Ishikawa (cell line): ENCODE measurements around the gene TRIO.

Experiments
- CEBPB ChIP-seq: IDR thresholded peaks from 2 replicates; pipeline ENCODE4 v1.6.1; 2012
- CREB1 ChIP-seq: IDR thresholded peaks from 2 replicates; pipeline ENCODE4 v1.6.1; 2012; ENCODE audit warnings: low read depth
- EP300 ChIP-seq: IDR thresholded peaks from 2 replicates; pipeline ENCODE4 v1.6.1; 2012; ENCODE audit warnings: borderline replicate concordance
- NFIC ChIP-seq: IDR thresholded peaks from 2 replicates; pipeline ENCODE4 v1.6.1; 2012
- RAD21 ChIP-seq: IDR thresholded peaks from 2 replicates; pipeline ENCODE4 v1.6.1; 2012; ENCODE audit warnings: low read depth
- TAF1 ChIP-seq: IDR thresholded peaks from 2 replicates; pipeline ENCODE4 v1.6.1; 2012; ENCODE audit warnings: low read depth, mild to moderate bottlenecking
- YY1 ChIP-seq: IDR thresholded peaks from 2 replicates; pipeline ENCODE4 v1.6.1; 2012; ENCODE audit warnings: low read depth
- TF ChIP-seq, protein P1 (sequence below): IDR thresholded peaks from 2 replicates; pipeline ENCODE4 v1.6.1; 2012

DNA sequence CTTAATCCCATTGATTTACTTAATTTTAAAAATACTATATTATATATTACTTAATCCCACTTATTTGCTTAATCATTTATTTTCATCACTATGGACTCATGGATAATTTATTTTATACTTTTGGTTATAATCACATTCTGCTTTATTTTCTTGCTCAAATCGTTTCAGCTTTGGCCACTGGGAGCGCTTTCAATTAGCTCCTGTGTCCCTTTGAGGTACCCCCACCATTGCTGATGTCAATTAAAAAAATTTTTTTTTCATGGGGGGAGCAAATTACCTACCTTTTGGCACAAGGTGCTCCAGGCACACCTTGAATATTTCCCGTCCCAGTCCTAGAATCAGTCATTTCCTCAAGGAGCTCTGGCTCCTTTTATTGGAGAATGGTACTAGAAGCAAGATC lies 1.4 kb upstream of the TRIO start:
- no peak for TF ChIP-seq TAF1
- no peak for TF ChIP-seq EP300
- no peak for TF ChIP-seq CREB1
- no peak for TF ChIP-seq CEBPB
- TF ChIP-seq YY1, result no peak
- TF ChIP-seq, protein P1, sequence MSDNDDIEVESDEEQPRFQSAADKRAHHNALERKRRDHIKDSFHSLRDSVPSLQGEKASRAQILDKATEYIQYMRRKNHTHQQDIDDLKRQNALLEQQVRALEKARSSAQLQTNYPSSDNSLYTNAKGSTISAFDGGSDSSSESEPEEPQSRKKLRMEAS, result no peak
- no peak for TF ChIP-seq RAD21
- TF ChIP-seq NFIC, result no peak
